Measurements from ENCODE around the gene MT1X.

The MT1X gene

GRCh38 chr16:56681939-56682702, at the start of gene MT1X:
Gene MT1X (plus strand): TSS chr16:56682470. CDS start chr16:56682541, 71 bp downstream.
- Histone ChIP-seq H3K27ac (peak within 1 kb of the TSS; percentile 25 to 97 (median 88)), H3K4me3 (peak within 1 kb of the TSS; percentile 49 to 74 (median 62))

GRCh38 chr16:56632848-56633365, 49.4 kb upstream of the MT1X start:
- Histone ChIP-seq H3K27ac (peak overlapping the region in 16 of 21 experiments; percentile 31 to 90 (median 60)), H3K4me3 (peak overlapping the region; percentile 19 to 47 (median 32))

- H3K4me3 ChIP-seq: peak overlapping the region in 2 of 7 experiments; percentile 6 to 47
- H3K27ac ChIP-seq: peak overlapping the region in 8 of 21 experiments; percentile 11 to 90 (median 70)
Measured at GRCh38 chr16:56633535-56633934, 48.7 kb upstream of the MT1X start.

- Histone ChIP-seq H3K27ac (no peak overlapping the region), H3K4me3 (no peak overlapping the region)
Measured at GRCh38 chr16:56634715-56635440, 47.4 kb upstream of the MT1X start.

- Histone ChIP-seq H3K27ac (no peak overlapping the region), H3K4me3 (no peak overlapping the region)
Measured at GRCh38 chr16:56635441-56635967, 46.8 kb upstream of the MT1X start.

- H3K27ac ChIP-seq: no peak overlapping the region
- no peak overlapping the region for H3K4me3 ChIP-seq
Measured at GRCh38 chr16:56636616-56637413, 45.5 kb upstream of the MT1X start.

- Histone ChIP-seq H3K4me3 (peak within 1 kb of the TSS; percentile 5 to 33 (median 19)), H3K27ac (peak within 1 kb of the TSS in 8 of 21 experiments; percentile 4 to 63 (median 42))
Measured at GRCh38 chr16:56637814-56638750, 44.2 kb upstream of the MT1X start, which contains the start of gene MT1A. Gene MT1A (plus strand): TSS chr16:56638666. CDS start chr16:56638739, 73 bp downstream.

- Histone ChIP-seq H3K27ac (peak overlapping the region in 1 of 21 experiments; percentile 26), H3K4me3 (no peak overlapping the region)
Measured at GRCh38 chr16:56639045-56639444, 43.2 kb upstream of the MT1X start.

GRCh38 chr16:56640076-56640475, 42.2 kb upstream of the MT1X start:
- no peak overlapping the region for H3K4me3 ChIP-seq
- H3K27ac ChIP-seq: no peak overlapping the region

GRCh38 chr16:56641166-56641565, 41.1 kb upstream of the MT1X start:
- Histone ChIP-seq H3K27ac (no peak overlapping the region), H3K4me3 (no peak overlapping the region)

- Histone ChIP-seq H3K27ac (peak overlapping the region in 2 of 21 experiments; percentile 21 to 28), H3K4me3 (peak overlapping the region; percentile 7 to 25 (median 12))
Measured at GRCh38 chr16:56643080-56643778, 39.0 kb upstream of the MT1X start.

- H3K27ac ChIP-seq: no peak overlapping the region
- peak overlapping the region in 2 of 7 experiments; percentile 12 to 14 for H3K4me3 ChIP-seq
Measured at GRCh38 chr16:56643833-56644232, 38.4 kb upstream of the MT1X start.

GRCh38 chr16:56645311-56645710, 37.0 kb upstream of the MT1X start:
- Histone ChIP-seq H3K27ac (no peak overlapping the region), H3K4me3 (no peak overlapping the region)

- no peak overlapping the region for H3K4me3 ChIP-seq
- no peak overlapping the region for H3K27ac ChIP-seq
Measured at GRCh38 chr16:56645838-56646237, 36.4 kb upstream of the MT1X start.

GRCh38 chr16:56647641-56648431, 34.4 kb upstream of the MT1X start:
- Histone ChIP-seq H3K4me3 (no peak overlapping the region), H3K27ac (no peak overlapping the region)

- no peak overlapping the region for H3K4me3 ChIP-seq
- no peak overlapping the region for H3K27ac ChIP-seq
Measured at GRCh38 chr16:56649271-56649670, 33.0 kb upstream of the MT1X start.

GRCh38 chr16:56649820-56650219, 32.5 kb upstream of the MT1X start:
- H3K27ac ChIP-seq: no peak overlapping the region
- H3K4me3 ChIP-seq: no peak overlapping the region
